MM.1S (cell line): ENCODE measurements around the gene NEURL1B.

Experiments used
- CTCF ChIP-seq: fragments of 300-600 bp; sonication (generic); IDR thresholded peaks from 2 replicates; pipeline ENCODE4 v1.5.1; 2016; ENCODE audit warnings: antibody characterized with exemption, low read length, mixed read lengths
- EZH2 ChIP-seq: fragments of 300-600 bp; sonication (generic); optimal IDR thresholded peaks from 2 replicates; pipeline ENCODE3; 2017; ENCODE audit warnings: low read depth, mild to moderate bottlenecking, antibody characterized with exemption, low read length, mixed read lengths

- no peak for TF ChIP-seq EZH2
- no peak for TF ChIP-seq CTCF
These were observed 10.1 kb upstream of the NEURL1B start for GRCh38 chr5:172630986-172631385.
